ENCODE results near the gene ABL1. TPM values are rescaled to one million over a fixed set of nuclear protein-coding genes. Genes with fewer than 3 reads are reported as not detected.
A peak's percentile ranks its signal among the peaks of the same experiment; 100 is the strongest.

The ABL1 gene
- total RNA-seq, 1 experiment from 2014 or later = 63.0 TPM

- no peak for DNase-seq (ENCODE audit: extremely low read depth, low read depth)
Measured at GRCh38 chr9:130886981-130887380, 51.9 kb downstream of the ABL1 start.

DNA sequence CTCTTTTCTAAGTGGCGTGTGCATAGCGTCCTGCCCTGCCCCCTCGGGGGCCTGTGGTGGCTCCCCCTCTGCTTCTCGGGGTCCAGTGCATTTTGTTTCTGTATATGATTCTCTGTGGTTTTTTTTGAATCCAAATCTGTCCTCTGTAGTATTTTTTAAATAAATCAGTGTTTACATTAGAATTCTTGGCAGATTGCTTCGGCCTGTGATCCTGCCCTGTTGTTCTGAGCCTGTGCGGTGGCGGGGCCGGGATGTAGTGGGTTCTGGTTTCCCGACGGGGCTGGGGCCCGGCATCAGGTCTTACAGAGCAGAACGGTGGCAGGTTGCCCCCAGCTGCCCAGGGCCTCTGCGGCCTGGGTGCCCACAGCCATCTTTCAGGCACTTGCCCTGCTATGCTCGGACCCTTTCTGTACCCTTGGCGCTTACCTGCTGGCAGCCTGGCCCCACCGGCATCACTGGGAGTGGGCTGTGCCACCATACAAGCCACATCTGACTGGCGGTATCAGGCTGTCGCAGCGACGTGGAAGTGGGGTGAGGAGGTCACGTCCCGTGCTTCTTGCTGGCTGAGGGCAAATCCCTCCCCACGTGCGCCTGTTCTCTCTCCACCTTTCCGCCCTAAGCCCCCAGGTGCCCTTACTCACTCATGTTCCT is 52.6 kb downstream of the ABL1 start:
- DNase-seq (ENCODE audit: extremely low read depth, low read depth) = no peak

GRCh38 chr9:130888146-130888885 is 53.3 kb downstream of the ABL1 start:
- DNase-seq (ENCODE audit: extremely low read depth, low read depth) = no peak

DNA sequence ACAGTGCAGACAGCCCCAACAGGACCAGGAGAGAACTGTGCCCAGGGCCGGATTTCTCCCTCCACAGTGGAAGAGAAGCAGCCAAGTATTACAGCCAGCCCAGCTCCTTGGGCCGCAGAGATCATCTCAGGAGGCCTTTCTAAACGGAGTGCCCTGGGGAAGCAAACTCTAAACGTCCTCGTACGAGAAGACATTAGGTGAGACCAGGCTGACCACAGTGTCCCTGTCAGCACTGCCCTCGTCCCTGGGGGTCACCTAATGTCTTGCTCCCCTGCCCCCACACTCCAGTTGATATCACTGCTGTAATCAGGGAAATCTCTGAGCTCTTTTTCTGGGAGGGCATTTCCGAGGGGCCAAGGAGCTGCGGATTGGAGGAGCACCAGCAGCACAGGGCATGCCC is 55.1 kb downstream of the ABL1 start:
- no peak for DNase-seq (ENCODE audit: extremely low read depth, low read depth)

GRCh38 chr9:130890870-130891687 is 56.0 kb downstream of the ABL1 start:
- DNase-seq (ENCODE audit: extremely low read depth, low read depth) = no peak

- no peak for DNase-seq (ENCODE audit: extremely low read depth, low read depth)
Measured at GRCh38 chr9:130891688-130892476, 56.8 kb downstream of the ABL1 start.

- DNase-seq (ENCODE audit: extremely low read depth, low read depth) = no peak
Measured at GRCh38 chr9:130892477-130893304, 57.6 kb downstream of the ABL1 start.

GRCh38 chr9:130893341-130894101 is 58.5 kb downstream of the ABL1 start:
- peak; percentile 22 for DNase-seq (ENCODE audit: extremely low read depth, low read depth)

- no peak for DNase-seq (ENCODE audit: extremely low read depth, low read depth)
Measured at GRCh38 chr9:130894546-130894945, 59.5 kb downstream of the ABL1 start.

DNA sequence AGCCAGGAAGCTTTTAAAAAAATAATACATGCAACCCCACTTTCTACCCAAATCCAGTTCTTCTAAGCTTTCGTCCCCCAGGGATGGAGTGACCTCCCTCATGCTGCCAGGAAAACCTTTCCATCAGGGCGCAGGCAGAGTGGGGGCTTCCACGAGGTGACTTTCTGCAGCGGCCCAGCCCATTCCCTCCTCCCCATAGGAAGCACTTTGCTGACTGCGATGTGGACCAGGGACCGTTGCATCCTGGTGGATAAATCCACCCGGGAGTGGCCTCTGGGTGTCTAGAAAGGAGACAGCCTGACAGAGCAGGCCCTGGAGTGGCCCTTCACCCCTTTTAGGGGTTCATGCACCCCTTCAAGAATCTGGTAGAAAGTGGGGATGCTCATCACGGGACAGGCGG is 60.0 kb downstream of the ABL1 start:
- DNase-seq (ENCODE audit: extremely low read depth, low read depth) = no peak

GRCh38 chr9:130895481-130896232 is 60.6 kb downstream of the ABL1 start:
- DNase-seq (ENCODE audit: extremely low read depth, low read depth) = no peak

GRCh38 chr9:130896233-130897014 is 61.4 kb downstream of the ABL1 start, which contains the start of gene QRFP:
Gene QRFP, minus strand, starts transcription at chr9:130896812. Its CDS starts 2,974 bp downstream, at chr9:130893838.
- no peak for DNase-seq (ENCODE audit: extremely low read depth, low read depth)

DNA sequence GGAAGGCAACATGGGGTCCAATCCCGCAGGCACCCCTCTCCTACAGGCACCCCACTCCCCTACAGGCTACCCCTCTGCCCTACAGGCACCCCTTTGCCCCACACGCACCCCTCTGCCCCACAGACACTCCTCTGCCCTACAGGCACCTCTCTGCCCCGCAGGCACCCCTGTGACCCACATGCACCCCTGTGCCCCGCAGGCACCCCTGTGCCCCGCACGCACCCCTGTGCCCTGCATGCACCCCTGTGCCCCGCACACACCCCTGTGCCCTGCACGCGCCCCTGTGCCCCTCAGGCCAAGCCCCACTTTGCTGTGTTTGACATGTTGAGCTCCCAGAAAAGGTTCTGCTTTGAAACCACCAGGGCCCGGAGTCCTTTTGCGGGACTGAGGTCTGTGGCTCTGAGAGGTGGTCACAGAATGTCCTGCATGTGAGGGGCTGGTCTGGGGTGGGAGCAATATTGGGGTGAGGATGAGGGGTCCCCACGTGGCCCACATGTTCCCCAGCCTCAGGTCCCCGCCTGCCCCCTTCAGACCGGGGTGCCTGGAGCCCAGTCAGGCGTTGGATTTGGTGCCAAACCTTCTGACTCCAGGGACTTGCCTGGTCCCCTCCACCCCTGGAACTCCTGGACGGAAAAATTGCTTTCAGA is 62.2 kb downstream of the ABL1 start:
- no peak for DNase-seq (ENCODE audit: extremely low read depth, low read depth)

DNA sequence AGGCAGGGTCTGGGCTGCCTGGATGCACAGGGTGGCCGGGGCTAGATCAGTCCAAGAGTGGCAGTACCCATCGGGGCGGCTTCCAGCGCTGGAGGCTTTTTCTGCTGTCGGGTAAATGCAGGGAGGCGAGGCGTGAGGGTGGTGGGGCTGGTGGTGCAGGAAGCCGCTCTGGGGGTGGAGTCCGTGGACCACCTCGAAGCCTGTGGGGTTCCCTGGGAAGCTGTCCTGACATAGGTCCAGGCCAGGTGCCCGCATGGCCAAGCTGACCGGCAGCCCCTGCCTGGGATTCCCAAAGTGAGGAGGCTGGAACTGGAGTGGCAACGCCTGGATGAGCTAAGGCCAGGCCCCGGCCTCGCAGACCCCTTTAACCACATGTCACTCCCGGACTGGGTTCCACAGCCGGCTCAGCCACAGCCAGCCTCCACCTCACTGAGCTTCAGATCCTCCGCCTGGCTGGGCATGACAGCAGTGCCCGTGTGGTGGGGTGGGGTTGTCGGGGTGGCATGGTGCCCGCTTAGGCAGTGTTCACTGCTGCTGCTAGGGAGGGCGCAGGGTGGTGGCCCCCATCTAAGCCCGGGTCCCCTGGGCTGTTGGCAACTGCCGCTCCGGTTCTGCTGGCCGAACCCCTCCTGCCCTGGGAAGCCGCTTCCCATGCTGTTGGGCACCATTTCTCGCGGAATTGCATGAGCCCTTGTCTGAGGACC is 62.9 kb downstream of the ABL1 start:
- DNase-seq (ENCODE audit: extremely low read depth, low read depth) = no peak

DNA sequence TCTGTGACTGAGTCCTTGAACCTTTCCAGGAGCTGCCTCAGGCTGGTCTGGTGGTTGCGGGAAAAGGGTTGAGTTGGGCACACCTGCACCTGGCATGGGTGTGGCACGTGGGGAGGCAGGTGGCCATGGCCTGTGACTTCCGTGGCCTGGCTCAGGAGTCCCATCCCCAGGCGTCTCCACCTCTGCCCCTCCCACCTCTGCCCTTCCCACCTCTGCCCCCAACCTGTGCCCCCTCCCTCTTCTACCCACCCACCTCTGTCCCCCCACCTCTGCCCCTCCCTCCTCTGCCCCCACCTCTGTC is 63.4 kb downstream of the ABL1 start:
- DNase-seq (ENCODE audit: extremely low read depth, low read depth) = no peak

- no peak for DNase-seq (ENCODE audit: extremely low read depth, low read depth)
Measured at GRCh38 chr9:130899051-130899748, 64.1 kb downstream of the ABL1 start.
